Activated CD8-positive, alpha-beta memory T cell treated with anti-CD3 and anti-CD28 coated beads, Interleukin-2, amount 50 U/mL, for 1 hour (primary cell): ENCODE data around the gene TXN2.
"Not testable (repeated sequence)": the region's sequence is repeated elsewhere in the genome, so short reads cannot be mapped to it uniquely, and the experiment has no call there.

ENCODE experiments used
- DNase-seq: peaks from one replicate; pipeline ENCODE4 v3.0.0-alpha.2; 2020; ENCODE audit errors: extremely low read depth

TXN2 gene

DNA sequence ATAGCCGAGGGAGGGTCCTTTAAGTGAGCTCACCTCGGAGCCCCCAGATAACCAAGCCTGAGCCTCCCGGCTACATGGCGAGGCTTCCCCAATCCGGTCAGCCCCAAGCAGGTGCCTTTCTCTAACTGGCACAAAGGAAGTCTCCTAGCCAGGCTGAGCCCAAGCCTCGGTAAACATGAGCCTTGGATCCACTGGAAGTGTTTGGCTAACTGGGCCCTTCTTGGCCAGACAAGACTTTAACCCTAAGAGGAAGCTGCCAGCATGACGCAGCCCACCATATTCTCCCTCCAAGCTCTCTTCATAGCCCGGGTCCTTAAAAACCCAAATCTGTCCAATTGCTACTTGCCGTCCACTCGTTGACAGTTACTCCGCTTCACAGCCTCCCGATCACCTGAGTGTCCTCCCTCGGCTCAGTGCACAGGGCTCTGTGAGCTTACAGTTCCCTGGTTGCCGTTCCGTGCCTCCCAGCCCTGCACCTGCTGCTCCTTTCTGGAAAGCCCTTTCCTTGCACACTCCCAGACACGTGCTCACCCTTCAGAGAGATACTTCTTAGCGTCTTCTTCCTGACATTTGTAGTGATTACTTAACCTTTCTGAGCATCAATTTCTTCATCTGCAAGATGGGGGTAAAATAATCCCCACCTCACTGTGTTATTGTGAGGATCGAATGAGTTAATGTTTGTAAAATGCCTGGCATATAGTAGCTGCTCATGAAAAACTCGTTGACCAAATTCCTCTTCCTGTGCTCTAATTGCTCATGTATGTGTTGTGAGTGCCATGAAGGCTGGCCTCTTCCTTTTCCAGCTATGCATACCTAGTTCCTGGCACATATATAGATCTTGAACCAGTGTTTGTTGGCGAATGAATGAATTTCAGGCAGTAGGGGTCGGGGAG, 25.6 kb downstream of the TXN2 start:
- DNase-seq = no peak

DNA sequence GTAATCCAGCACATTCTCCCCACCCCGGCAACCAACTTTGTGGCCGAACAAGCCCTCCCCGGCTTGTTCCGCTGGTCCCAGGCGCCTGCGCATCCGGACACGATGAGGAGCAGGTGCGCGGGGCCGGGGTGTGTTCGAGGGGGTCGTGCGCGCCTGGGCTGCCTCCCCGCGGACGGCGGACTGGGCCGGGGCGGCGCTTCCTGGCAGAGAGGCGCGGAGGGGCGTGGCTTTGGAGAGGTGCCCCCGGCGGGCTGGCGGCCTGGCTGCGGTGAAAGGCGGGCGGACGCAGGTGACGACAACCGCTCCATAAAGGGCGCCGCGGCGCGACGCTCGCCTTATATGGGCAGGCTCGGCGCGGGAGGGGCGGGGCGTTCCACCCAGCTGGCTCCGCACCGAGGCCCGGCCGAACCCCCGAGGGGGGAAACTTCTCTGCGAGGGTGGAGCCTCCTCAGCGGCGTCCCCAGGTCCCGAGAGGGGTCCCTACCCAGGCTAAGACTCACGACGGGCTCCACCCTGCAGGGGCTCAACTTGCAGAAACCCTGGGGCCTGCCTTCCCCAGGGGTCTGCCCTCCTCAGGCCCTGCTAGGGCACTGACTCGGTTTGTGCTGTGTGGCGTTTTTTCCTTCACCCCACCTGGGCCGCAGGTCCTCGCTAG, 26.4 kb downstream of the TXN2 start:
- DNase-seq = peak; percentile 92

DNA sequence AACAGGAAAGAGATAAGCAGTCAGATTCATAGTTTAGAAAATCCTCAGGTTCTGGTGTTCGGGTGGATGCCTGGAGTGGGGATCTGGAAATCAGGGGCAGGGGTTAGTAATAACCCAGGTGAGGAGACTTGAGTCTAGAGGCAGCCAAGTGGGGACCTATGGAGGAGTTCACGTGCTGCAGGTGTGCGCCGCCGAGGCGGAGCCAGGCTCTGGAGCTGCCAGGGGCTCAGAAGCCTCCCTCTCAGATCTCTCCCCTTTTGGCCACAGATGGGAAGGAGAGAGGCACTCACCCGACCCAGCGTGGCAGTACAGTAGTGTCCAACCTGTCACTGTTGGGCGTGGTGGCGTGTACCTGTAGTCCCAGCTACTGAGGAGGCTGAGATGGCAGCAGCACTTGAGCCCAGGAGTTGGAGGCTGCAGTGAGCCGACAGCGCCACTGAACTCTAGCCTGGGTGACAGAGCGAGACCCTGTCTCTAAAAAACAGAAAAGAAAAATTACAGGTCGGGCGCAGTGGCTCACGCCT, 27.5 kb downstream of the TXN2 start:
- no peak for DNase-seq

DNA sequence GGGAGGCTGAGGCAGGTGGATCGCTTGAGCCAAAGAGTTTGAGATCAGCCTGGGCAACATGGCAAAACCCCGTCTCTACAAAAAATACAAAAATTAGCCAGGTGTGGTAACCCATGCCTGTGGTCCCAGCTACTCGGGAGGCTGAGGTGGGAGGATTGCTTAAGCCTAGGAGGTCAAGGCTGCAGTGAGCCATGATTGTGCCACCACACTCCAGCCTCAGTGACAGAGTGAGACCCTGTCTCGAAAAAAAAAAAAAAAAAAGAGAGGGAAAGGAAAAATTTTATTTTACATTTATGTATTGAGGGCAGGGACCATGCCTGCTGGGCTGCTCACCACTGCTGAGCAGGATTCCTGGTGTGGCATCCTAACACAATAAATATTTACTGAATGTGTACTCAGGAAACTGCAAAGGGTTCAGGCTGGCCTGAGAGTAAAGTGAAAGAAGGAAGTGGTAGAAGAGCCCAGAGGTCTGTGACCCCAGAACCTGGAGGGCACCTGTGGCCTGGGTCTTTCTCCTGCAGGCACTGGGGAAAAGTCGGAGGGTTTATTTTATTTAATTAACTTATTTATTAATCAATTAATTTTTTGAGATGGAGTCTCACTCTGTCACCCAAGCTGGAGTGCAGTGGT, 28.3 kb downstream of the TXN2 start:
- not testable (repeated sequence) for DNase-seq

DNA sequence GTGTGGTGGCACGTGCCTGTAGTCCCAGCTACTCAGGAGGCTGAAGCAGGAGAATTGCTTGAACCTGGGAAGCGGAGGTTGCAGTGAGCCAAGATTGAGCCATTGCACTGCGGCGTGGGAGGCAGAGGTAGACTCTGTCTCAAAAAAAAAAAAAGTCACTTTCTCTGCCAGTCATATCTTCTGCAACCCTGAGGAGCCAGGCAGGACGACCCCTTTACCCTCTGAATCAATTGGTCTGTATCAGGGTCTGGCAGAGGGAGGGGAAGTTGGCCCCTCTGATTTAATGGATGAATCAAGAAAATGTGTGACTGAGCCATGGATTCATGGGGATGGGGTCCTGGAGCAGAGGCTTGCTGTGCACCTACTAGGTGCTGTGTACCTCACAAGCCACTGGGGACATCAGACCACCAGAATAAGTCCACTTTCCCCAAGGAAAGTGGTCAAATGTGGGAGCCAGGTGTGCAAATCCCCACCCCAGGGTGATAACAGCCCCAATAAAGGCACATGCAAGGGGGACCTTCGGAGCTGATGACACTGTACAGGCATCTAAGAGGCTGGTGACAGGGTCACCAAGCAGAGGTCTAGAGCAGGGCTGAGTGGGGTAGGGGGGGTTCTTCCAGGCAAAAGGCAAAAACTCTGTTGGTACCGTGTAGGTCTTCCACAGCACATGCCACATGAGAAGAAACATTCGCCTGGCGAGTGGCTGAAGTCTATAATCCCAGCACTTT, 29.0 kb downstream of the TXN2 start:
- no peak for DNase-seq

DNA sequence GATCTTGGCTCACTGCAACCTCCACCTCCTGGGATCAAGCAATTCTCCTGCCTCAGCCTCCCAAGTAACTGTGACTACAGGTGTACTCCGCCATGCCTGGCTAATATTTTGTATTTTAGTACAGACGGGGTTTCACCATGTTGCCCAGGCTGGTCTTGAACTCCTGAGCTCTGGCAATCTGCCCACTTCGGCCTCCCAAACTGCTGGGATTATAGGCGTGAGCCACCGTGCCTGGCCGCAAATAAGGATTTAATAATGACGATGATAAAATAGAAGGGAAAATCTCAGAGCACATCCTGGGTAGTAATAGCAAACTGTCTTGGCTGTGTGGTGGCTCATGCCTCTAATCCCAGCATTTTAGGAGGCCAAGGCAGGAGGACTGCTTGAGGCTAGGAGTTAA, 30.5 kb downstream of the TXN2 start:
- DNase-seq = not testable (repeated sequence)

DNA sequence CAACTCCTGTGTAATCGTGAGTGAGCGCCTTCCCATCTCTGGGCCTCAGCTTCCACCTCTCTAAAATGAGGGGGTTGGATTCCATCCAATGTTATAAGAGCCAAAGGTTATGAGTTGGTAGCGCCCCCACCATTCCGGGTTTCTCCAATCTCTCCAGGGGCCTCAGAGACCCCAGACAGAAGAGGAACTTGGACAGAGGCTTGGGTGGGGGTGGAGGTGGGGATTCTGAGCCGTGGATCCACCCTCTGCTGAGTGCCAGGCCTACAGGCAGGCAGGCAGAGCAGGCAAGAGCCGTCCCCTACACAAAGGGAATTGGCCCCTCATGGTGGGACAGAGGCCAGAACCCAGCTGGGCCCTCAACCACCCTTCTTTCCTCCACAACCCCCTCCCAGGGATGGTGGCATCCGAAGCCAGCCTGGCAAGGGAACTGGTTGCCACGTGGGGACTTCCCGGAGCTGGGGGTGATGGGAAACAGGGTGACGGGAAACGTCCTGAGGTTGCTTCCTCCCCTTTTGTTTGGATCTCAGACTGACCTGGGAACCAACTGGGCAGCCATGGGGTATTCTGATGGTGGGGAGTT, 31.8 kb downstream of the TXN2 start:
- DNase-seq = no peak

DNA sequence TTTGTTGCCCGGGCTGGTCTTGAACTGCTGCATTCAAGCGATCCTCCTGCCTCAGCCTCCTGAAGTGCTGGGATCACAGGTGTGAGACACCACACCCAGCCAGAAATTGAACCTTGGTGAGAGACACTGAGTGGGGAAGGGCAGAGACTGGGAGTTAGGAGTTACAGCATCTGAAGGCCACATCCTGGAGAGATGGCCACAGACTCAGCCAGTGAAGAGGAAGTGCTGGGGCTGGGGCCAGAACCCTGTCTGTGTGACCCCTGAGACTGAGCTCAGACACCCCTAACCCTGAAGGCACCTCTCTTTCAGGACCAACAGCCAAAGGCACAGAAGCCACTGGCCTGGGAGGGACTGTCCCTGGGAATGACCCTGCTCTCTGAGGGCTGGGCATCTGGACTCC, 33.8 kb downstream of the TXN2 start:
- DNase-seq = no peak

DNA sequence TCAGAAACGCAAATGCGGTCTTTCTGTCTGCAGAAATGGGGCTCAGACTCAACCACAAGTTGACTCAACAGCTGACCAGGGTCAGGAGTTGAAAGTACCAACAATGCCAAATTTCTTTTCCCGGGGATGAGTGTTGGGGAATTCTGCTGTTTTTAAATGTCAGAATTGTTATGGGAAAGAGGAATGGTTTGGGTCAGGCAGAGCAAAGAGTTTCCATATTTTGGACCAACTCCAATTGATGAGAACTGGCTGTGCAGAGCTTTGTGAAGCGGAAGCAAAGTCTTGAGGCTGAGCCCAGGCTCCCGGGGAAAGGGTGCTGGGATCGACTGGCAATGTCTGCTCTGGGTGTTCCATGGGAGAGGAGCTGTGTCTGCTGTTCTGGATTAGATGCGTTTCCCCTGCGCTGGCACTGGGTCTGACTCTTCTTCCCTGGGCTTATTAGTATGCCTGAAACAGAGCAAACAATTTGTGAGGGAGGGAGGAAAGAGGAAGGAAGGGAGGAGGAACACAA, 36.2 kb downstream of the TXN2 start:
- no peak for DNase-seq

DNA sequence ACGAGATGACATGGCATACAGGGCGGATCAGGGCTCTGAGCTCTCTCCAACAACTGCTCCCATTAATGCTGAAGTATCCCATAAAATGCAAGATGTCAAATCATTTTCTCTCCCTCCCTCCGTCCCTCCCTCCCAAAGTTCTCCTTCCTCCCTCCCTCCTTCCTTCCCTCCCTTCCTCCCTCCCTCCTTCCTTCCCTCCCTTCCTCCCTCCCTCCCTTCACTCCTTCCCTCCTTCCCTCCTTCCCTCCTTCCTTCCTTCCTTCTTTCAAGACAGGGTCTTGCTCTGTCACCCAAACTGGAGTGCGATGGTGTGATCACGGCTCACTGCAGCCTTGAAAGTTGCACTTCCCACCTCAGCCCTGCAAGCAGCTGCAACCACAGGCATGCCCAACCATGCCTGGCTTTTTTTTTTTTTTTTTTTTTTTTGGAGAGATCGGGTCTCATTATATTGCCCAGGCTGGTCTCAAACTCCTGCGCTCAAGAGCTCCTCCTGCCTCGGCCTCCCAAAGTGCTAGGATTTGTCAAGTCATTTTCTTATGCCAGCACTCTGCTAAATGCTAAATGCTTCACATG, 38.2 kb downstream of the TXN2 start:
- no peak for DNase-seq

DNA sequence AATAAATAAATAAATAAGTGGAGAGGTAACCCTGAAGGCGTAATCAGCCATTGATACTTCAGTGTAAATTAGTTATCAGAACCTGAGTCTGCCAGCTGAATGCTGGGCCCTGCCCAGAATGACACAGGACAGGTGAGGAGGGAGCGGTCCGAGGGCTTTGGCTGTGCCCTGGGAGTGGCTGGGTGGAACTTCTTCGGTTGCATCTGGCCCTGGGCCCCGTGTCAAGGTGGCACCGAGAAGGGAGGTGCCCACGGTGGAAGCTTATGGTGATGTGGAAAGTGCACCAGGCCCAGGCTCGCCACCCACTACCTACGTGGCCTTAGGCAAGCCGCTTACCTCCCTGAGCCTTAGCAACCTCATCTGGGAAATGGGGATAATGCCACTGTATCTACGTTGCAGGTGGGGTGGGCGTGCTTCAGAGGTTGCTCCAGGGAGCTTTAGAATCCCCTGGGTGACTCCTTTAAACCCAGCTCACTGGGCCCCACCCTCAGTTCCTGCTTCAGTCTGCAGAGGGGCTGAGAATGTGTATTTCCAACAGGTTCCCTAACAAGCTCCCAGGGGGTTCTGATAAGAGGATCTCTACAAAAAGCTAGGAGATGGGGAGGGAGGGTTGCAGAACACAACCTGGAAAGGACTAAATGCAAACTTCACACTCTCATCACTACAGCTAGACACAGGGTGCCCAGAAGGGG, 38.8 kb downstream of the TXN2 start:
- DNase-seq = no peak

DNA sequence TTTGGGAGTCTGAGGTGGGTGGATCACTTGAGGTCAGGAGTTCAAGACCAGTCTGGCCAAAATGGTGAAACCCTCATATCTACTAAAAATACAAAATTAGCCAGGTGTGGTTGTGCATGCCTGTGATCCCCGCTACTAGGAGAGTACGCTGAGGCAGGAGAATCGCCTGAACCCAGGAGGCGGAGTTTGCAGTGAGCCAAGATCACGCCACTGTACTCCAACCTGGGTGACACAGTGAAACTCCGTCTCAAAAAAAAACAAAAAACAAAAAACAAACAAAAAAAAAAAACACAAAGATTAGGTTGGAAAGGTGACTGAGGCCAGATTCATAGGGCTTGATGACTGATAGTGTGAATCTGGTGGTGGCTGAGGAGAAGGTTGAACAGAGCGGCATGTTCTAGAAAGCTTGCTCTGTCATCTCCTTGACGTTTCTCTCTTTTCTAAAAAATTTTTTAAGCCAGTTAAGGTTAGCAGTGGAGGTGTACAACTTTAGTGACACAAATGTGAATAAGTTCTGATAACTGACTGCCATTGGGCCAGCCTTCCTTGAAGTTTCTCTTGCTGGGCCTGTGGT, 40.9 kb downstream of the TXN2 start:
- DNase-seq = no peak

DNA sequence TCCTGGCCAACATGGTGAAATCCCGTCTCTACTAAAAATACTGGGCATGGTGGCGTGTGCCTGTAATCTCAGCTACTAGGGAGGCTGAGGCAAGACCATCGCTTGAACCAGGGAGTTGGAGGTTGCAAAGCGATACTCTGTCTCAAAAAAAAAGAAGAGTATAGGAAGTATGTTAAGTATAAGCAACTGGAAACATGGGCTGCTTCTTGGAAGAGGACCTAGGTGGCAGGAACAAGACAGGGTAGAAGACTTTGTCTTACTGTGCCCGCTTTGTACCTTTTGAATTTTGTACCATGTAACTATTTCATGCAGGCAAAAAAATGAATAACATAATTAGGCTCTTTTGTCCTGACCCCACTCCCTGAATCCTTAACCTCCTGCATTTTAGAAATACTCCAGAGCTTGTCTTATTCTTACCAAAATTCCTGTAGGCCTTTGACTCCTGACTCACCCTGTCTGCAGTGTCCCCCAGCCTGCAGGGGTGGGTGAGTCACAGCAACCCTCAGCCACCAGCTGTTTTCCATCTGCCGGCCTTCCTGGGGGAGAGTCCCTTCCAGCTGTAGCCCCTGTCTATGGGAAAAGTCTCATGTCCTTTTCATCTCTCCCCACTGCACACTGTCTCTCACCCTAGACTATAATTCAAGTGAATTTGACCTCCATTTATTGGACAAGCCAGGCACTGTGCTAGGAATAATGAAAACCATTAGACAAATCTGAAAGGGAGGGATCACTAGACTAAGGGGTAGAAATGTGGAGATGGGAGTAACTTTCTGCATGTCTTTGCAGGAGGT, 41.8 kb downstream of the TXN2 start:
- no peak for DNase-seq

DNA sequence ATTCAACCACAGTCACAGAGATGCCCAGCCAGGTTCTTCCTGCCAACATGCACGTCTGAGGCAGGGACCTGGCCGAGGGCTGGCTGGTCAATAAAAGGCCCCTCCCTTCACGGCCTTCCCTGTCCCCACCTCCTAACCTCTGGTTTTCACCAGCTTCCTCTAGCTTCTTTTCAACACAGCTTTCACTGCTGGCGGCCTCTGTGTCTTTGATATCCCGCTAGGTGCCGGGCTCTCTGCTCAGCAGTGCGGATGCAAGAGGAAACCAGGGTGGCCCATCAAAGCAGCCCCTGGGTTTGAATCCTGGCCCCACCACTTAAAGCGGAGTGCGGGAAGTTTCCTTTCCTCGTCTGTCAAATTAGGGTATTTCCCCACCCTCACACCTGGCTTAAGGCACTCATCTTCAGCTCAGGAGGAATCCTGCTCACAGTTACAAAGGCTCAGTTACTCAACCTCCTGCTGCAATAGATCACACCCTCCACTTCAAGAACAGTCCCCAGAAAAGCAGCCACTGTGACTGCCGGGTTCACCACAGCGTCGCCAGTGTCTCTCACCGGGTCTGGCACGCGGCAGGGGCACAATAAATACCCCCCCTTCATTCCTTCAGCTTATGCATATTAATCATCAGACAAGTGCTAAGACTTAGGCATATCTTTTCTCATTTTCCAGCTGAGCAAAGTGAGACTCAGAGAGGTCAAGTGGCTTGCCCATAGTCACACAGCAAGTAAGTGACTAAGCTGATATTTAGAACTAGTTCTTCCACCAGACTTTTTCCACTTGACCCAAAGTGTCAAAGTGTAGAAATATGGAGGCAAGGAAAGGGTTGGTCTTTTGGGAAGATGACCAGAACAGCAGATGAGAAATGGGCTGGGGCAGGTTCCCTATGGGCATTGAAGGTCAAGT, 45.7 kb downstream of the TXN2 start:
- peak; percentile 78 for DNase-seq

DNA sequence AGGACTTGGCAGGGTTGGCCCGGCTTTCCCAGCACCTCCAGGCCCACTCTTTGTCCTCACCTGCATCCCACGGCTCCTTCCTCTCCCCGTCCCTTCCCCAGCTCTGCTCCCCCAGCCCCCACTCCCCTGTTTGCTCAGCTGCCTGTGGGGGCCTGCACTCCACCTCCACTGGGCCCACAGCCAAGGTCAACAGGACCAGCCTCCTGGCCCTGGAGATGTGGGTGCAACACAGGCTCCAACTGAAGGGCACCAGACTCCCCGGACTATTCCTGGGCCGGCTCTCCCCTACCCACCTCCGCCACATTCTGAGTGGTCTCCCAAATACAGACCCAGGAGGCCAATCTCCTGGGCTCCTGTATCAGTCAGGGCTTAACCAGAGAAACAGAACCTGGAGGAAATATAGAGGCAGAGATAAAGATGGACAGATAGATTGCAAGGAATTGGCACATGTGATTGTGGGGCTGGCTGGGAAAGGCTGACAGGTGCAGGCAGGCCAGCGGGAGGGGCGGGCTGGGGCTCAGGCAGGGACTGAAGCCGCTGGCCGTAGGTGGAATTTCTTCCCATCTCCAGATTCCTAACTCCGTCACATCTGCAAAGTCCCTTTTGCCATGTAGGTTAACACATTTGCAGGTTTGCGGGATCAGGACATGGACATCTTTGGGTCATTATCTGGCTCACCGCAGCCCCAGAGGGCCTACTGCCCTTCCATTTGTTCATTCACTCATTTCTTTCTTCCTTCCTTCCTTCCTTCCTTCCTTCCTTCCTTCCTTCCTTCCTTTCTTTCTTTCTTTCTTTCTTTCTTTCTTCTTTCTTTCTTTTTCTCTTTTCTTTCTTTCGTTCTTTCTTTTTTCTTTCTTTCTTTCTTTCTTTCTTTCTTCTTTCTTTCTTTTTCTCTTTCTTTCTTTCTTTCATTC, 47.9 kb downstream of the TXN2 start:
- no peak for DNase-seq

DNA sequence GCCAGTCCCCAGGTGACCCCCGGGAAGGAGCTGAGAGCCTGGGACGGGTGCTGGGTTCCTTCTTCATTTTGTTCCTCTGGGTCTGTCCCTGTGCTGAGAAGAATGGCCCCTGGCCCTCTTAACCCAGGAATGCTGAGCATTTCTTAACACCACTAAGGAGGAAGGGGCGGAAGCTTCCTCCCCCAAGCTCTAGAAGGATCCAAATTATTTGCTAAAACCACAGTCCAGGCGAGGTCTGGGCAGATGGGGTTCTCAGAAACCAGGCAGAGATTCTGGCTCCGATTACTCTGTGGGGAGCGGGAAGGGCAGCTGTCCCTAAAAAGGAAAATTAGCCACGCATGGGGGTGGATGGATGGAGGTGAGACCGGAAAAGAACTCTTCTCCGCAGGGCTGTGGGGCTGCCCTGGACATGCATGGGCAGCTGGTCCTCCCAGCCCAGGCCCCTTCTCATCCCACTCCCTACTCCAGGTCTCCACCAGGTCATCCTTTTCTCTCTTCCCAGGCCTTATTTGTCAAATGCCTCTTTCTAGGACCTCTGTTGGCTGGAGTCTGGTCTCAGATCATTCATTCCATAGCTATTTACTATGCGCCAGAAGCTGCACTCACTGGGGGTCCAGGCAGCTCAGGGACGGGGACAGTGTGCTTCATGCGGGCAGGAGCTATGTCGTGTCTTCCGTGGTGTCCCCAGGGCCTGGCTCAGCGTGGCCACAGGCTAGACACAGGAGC, 48.7 kb downstream of the TXN2 start:
- DNase-seq = no peak
